Measurements from ENCODE around the gene ERG28.

ERG28 gene

GRCh38 chr14:75689012-75689411 is 28.3 kb upstream of the ERG28 start (continued):
- TF ChIP-seq PATZ1 (CRISPR knock-in tag; IDR thresholded peaks at IDR 0.05; ENCODE audit: borderline replicate concordance) (no peak), TCF4 (CRISPR knock-in tag; IDR thresholded peaks at IDR 0.05; ENCODE audit: borderline replicate concordance) (no peak), SNAI2 (CRISPR knock-in tag; IDR thresholded peaks at IDR 0.05) (no peak), ISL1 (CRISPR knock-in tag; IDR thresholded peaks at IDR 0.05) (no peak), GLIS3 (CRISPR knock-in tag; IDR thresholded peaks at IDR 0.05) (no peak)

GRCh38 chr14:75685910-75686309 is 25.2 kb upstream of the ERG28 start:
- no peak for ATAC-seq
- TF ChIP-seq TCF4 (CRISPR knock-in tag; IDR thresholded peaks at IDR 0.05; ENCODE audit: borderline replicate concordance) (no peak), ZC3H10 (CRISPR knock-in tag; IDR thresholded peaks at IDR 0.05) (no peak), SNAI2 (CRISPR knock-in tag; IDR thresholded peaks at IDR 0.05) (no peak), ZFP3 (CRISPR knock-in tag; IDR thresholded peaks at IDR 0.05) (no peak)
- TF ChIP-seq, protein P1, sequence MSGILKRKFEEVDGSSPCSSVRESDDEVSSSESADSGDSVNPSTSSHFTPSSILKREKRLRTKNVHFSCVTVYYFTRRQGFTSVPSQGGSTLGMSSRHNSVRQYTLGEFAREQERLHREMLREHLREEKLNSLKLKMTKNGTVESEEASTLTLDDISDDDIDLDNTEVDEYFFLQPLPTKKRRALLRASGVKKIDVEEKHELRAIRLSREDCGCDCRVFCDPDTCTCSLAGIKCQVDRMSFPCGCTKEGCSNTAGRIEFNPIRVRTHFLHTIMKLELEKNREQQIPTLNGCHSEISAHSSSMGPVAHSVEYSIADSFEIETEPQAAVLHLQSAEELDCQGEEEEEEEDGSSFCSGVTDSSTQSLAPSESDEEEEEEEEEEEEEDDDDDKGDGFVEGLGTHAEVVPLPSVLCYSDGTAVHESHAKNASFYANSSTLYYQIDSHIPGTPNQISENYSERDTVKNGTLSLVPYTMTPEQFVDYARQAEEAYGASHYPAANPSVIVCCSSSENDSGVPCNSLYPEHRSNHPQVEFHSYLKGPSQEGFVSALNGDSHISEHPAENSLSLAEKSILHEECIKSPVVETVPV (CRISPR knock-in tag; IDR thresholded peaks at IDR 0.05), result no peak

DNA sequence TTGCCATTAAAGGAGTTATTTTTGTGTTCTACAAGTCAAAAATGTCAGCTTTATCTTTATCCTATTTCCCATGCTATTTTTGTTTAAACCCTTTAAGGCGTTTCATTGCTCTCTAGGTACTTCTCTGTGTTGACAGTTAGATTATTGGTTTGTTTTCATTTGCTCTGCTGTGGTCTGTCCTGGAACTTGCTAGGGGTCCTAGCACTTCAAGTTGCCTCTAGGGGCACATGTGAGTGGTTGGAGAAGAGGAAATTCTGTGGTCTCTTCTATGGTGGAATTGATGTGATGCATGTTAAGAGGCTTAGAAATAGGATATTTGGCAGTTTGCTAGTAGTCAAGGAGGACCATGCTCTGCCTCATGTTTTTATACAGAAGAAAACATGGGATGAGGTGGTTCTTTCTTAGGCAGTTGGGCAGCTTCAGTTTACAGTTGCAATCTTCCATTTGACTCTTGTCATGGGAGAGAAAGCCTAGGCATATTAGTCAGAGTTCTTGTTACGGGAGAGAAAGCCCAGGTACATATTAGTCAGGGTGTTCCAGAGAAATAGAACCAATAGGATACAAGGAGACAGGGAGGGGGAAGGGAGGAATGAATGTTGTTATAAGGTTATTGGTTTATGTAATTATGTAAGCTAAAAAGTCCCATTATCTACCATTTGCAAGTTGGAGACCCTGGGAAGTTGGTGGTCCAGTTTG is 14.7 kb upstream of the ERG28 start:
- ATAC-seq, result no peak
- TF ChIP-seq ZC3H10 (CRISPR knock-in tag; IDR thresholded peaks at IDR 0.05), result no peak
- TF ChIP-seq, protein P1 (CRISPR knock-in tag; IDR thresholded peaks at IDR 0.05), result no peak

DNA sequence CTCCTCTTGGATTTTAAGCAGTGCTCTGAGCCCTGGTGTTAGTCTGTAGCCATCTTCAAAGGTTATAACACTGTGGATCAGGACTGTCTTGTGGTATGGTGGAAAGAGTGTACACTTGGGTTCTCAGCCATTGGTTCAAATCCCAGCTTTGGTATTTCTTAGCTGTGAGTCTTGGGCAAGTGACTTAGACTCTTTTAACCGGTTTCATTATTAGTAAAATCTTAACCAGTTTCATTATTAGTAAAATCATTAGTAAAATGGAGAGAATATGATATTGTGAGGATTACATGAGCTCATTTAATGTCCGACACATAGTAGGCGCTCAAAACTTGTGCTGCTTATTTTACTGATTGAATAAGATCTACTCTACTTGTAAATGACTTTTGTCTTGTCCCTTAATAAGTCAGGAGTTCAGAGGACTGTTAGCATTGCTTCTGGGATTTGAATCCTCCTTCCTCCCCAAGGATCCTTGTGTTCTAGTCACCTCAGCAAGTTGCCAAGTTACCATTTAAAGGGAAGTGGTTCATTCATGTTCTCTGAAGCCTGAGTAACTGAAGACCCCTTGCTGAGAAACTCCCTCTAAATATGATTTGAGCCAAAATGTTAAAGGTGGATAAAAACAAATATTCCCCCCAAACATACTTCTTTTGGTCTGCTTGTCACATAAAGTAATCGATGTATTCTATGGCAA is 12.8 kb upstream of the ERG28 start:
- TF ChIP-seq, protein P1 (CRISPR knock-in tag; IDR thresholded peaks at IDR 0.05), result no peak
- no peak for TF ChIP-seq POU6F1 (CRISPR knock-in tag; IDR thresholded peaks at IDR 0.05; ENCODE audit: borderline replicate concordance, low read depth)
- TF ChIP-seq PATZ1 (CRISPR knock-in tag; IDR thresholded peaks at IDR 0.05; ENCODE audit: borderline replicate concordance), result no peak
- no peak for TF ChIP-seq TCF4 (CRISPR knock-in tag; IDR thresholded peaks at IDR 0.05; ENCODE audit: borderline replicate concordance)
- no peak for TF ChIP-seq ZNF8 (CRISPR knock-in tag; IDR thresholded peaks at IDR 0.05)
- no peak for ATAC-seq

- no peak for ATAC-seq
- TF ChIP-seq ZFP3 (CRISPR knock-in tag; IDR thresholded peaks at IDR 0.05) (no peak), ZNF565 (CRISPR knock-in tag; conservative IDR thresholded peaks at IDR 0.05; ENCODE audit: low read depth) (no peak), SNAI2 (CRISPR knock-in tag; IDR thresholded peaks at IDR 0.05) (no peak), BACH2 (CRISPR knock-in tag; IDR thresholded peaks at IDR 0.05; ENCODE audit: borderline replicate concordance) (no peak), ESRRG (CRISPR knock-in tag; IDR thresholded peaks at IDR 0.05) (no peak), PATZ1 (CRISPR knock-in tag; IDR thresholded peaks at IDR 0.05; ENCODE audit: borderline replicate concordance) (no peak), OSR1 (CRISPR knock-in tag; IDR thresholded peaks at IDR 0.05) (no peak), TCF4 (CRISPR knock-in tag; IDR thresholded peaks at IDR 0.05; ENCODE audit: borderline replicate concordance) (no peak), RARB (CRISPR knock-in tag; IDR thresholded peaks at IDR 0.05) (no peak), CSDC2 (CRISPR knock-in tag; IDR thresholded peaks at IDR 0.05) (no peak), POU6F1 (CRISPR knock-in tag; IDR thresholded peaks at IDR 0.05; ENCODE audit: borderline replicate concordance, low read depth) (no peak), ZNF70 (CRISPR knock-in tag; IDR thresholded peaks at IDR 0.05) (no peak)
These were observed 12.0 kb upstream of the ERG28 start for GRCh38 chr14:75672605-75673192.

All from SK-N-SH treated with all-trans-retinoic acid at 6 μM for 48 hours (cell line).